Measurements from ENCODE around the gene ITGA11.
A peak's percentile ranks its signal among the peaks of the same experiment; 100 is the strongest.

The ITGA11 gene

DNA sequence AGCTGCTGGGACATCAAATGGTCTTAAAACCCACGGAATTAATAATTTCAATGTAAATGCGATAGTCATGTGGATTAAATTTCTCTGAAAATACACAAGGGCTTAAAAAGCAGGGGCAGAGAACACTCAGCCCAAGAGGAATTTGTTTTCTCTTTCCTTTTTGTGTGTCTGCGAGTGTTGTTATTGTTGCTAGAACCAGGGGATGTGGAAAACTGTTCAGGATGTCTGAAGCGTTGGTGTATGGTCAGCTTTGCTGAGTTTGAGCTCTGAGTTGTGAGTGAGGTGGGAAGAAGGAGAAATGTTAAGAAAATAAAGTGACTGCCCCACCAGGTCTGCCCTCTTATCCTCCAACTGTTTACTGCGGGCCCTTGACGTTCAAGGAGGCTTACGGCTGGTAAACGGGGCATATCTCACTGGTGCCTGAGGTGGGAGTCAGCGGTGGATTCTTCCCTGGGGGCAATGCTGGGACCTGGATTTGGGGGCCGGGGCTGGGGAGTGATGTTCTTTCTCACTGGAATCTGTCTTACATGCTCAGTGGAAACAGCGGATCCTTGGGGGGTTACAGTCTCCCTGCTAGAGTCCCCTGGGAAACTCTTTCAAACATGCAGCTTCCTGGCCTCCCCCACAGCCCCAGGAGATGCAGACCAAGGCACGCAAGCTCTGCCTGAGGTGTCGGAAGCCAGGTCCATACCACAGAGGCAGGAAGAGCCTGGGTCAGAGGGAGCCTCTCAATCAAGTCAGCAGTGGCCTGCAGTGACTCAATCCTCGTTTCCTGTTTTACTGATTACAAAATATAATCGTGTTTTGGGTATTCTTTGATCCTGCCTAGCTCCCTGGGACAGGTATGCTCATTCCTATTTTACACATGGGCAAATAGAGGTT, 41.8 kb downstream of the ITGA11 start:
- no peak for DNase-seq (ENCODE audit: low spot score)

DNA sequence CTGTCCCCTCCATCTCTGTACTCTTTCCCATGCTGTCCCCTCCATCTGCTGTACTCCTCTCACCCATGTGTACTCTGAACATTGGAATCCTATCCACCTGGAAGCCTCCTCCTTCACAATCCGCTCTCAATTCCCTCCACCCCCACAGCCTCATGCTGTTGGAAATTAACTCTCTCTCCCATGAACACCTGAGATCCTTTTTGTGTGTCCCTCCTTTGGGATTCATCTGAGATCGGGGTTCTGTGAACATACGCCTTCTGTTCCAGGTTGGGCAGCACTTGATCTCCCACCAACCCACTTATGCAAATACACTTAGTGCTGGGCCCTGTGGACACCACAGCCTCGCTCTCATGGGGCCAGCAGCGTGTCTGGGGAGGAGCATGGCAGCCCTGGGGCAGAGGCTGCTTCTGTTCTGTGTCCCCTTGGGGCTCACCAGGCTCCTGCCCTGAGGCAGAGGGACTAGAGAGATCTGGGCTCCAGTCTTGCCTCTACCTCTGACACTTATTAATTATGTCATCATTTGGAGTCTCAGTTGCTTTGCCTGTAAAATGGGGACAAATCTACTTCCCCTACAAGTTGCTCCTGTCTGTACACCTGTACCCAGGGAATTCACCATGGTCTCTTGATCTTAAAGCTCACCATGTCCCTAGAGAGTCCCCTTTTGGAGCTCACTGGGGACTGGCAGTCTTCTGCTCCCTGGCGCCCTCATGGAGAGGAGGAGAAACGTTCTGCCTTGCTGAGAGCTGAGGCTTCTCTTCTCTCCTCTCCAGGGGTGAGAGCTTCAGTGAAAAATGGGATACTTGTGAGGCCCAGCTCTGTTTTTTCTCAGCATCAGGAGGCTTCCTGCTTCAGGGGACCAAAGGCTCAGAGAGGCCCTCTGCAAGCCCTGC, 42.7 kb downstream of the ITGA11 start:
- DNase-seq (ENCODE audit: low spot score): no peak

DNA sequence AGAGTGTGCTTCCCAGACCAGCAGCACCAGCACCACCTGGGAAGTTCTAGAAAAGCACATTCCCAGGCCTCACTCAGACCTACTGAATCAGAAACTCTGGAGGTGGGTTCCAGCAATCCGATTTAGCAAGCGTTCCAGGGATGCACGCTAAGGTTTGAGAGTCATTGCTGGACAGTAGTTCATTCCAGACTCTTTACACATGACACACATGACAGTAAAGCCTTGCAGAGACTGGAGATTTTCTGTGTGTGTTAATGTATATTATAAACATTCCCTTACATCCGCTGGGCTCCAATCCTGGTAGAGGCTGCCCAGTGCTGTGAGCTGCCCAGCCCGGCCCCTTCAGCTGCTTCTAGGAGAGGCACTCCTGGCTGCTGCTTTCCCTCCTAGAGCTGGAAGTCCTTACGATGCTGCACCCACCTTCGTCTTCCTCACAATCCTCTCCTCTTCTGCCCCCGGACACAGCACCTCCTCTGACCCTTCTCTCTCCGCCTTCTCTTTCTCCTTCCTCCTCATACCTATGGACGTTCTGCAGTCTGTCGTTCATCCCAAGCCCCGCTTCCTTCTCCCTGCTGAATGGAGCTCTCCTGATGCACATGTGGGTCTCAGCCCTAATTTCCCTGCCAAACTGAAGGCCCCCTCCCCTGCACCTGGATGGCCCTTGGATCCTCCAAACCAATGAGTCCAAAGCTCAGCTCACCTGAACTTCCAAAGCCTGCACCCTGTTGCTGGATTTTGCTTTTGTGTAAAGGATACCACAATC, 44.4 kb downstream of the ITGA11 start:
- no peak for DNase-seq (ENCODE audit: low spot score)

DNA sequence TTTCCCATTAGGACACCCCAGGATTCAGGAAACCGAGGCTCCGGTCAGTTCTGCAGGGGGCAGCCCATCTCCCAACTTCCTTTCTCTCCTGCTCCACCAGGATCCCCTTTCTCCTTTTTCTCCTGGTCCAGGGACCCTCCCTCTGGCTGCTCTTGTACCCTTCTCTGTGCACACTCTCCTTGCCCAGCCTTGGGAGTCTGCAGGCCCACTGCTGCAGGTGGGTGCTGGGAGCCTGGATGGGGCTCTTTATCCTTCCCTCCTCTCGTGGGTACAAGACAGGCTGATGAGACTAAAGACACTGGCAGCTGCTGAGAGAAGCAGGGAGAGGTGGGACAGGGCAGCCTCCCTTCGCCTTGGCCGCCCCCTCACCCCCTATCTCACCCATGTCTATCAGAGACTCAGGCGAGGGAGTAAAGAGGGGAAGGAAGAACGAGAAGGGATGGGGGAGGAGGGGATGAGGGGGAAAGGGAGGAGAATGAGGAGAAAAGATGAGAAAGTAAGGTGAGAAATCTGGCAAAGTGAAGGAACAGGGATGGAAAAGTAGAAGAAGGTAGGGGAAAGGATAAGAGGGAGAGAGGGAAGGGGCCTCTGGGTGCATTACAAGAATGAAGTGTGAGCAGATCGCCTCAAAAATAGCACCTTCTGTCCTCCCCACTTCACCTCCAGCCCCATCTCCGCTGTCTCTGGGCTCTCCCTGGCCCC, 45.2 kb downstream of the ITGA11 start:
- no peak for DNase-seq (ENCODE audit: low spot score)

DNA sequence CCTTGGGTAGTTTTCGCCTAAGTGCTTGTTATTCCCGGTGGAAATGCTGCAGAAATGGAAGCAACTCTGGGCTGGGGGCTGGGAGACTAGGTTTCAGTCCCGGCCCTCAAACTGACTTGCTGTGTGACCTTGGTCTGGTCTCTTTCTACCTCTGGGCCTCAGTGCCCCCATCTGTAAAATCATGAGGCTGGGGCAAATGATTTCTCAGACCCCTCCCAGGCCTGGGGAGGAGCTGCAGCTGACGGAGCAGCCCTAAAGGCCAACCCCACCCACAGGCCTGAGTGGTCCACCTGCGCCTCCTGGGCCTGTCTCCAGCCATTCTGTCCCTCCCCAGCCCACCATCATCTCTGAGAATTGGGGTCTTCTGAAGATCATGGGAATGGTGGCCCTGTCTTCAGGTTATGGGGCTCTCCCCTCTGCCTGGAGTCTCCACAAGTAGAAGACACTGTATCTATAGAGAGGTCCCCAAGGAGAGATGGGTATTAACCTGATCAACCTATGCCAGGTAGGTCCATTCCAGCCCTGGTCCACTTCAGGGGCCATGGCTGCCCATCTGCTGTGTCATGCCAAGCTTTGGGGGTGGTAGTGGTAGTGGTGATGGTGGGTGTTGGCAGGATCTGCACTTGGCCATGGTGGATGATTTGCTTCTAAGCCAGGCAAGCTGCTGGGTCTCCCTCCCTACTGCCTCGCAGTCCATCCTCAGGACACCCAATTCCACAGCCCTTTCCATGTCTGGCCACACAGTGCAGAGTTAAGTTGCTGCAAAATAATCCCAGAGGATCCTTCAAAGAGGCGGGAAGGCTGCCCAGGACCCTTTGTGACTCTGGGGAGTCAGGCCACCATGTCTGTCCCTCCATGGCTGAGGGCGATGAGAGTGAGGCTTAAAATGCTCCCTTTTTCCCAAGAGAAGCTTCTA, 46.0 kb downstream of the ITGA11 start:
- no peak for DNase-seq (ENCODE audit: low spot score)

DNA sequence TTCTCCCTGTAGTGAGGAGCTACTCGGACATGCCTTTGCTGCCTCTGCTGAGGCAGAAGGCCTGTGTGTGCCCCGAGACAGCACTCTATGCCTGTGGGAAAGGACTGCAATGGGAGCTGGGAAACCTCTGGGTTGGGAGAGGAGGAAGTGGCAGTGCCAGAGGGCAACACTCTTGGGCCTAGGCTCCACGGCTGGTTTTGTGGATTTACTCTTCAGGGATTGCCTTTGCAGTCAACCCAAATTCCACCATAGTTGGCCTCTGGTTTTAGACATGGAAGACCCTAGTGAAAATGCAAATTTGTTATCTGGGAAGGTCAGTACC, 46.8 kb downstream of the ITGA11 start:
- DNase-seq (ENCODE audit: low spot score): no peak

DNA sequence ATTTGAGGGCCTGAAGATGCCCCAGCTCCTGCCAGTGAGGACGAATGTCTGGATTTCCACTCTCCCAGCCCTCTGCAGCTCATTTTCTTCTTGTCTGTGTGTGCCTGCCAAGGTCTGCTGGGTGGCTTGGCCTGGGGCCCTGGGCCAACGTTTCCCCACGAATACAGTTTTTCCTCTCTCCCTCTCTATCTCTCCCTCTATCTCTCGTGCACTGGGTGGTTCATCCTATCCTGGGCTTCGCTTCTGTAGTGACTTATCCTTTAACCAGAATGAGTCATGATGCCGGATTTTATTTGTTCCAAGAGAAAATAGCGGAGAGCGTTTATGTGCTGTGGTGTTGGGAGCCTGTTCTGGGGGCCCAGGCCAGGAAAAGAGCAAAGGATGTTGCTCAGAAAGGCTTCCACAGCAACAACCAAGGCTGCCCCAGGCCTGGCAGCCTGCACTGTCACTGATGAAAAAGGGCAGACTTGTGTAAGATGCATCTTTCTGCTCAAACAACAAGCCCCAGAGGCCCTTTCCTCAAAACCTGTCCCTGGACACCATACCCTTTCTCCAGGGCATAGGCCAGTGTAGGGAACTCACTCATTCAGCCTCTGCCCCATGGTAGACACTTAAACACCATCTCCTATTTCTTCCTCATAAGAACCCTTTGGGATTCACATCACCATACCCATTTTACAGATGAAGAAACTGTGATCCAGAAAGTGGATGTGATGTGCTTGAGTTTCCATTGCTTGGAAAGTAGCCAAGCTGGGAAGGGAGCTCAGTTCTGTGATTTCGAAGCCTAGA, 47.3 kb downstream of the ITGA11 start:
- peak; percentile 94 for DNase-seq (ENCODE audit: low spot score)

DNA sequence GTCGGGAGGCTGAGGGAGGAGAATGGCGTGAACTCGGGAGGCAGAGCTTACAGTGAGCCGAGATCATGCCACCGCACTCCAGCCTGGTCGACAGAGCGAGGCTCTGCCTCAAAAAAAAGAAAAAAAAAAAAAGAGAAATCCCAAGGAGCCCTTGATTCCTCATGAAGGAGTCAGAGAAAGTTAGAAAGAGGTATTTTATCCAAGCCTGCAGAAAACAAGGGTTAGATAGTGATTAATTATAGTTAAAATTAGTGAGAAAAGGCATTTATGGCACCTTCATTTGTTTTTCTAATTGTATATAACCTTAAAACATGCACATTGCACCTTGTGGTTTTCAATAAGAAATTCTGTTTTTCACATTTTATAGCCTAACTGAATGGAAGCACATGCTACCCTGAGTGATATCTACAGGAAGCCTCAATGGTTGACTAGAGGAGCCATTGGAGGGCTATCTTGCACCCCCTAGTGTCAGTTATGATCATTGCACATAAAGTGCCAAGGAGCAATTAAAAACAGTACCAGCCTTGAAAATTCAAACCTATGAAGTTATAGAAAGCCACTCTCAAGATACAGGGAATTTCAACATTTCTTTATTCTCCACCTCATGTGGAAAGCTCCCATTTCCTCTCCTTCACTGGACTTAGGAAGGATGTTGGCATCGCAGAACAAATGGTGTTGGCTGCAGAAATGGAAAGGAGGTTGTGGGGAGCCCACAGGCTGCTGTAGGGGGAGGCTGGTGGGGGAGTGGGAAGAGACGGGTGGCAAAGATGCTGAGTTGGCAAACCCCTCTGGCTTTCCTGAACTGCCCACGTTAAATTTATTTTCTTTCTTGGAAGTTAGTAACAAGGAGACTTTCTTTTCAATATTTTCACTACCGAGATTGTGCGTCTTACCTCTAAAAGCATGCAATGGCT, 48.5 kb downstream of the ITGA11 start:
- peak; percentile 51 for DNase-seq (ENCODE audit: low spot score)

DNA sequence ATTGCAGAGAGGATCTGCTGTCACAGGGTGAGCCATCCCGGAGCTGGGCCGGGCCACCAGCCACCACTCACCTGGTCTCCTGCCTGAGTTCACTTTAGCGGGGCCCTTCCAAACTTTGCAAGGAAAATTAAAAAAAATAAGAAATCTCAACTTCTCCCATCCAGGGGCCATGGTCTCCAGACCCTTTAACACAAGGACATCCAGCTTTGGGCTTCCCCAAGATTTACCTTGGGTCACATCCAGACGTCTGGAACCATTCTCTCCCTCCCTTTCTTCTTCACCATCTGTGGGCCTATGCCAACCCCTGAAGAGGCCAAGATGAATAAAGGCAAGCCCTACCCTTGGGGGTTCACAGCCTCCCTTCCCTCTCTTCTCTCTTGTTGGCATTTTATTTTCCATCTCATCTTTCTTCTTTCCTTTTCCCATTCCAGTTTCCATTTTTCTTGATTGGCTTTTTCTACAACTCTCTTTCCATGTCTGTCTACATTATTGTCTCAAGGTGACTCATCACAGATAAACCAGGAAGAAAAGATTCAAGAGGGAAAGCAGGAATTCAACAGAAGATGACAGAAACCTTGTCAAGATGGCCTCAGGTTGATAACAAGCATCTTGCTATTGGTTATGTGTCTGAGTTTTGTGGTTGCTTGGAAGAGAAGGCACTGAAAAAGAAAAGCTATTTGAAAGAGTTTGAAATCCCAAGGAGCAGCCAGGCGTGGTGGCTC, 49.5 kb downstream of the ITGA11 start:
- DNase-seq (ENCODE audit: low spot score): no peak

DNA sequence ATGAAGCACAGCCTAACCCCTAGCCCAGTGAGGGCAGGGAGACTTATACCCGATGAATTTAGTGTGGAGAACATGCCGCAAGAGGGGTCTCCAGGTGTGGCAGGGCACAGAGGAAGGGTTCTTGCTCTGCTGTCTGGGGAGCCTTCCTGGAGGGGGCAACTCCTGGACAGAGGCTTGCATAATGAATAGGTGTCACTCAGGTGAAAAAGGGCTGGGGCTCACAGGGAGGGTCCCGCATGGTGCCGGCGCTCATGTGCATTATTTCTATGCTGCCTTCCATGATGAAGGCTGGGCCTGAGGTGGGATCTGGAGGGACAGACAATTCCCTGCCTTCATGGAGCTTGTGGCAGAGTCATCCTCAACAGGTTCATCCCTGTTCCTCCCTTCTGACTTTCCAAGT, 51.5 kb downstream of the ITGA11 start:
- DNase-seq (ENCODE audit: low spot score): no peak

DNA sequence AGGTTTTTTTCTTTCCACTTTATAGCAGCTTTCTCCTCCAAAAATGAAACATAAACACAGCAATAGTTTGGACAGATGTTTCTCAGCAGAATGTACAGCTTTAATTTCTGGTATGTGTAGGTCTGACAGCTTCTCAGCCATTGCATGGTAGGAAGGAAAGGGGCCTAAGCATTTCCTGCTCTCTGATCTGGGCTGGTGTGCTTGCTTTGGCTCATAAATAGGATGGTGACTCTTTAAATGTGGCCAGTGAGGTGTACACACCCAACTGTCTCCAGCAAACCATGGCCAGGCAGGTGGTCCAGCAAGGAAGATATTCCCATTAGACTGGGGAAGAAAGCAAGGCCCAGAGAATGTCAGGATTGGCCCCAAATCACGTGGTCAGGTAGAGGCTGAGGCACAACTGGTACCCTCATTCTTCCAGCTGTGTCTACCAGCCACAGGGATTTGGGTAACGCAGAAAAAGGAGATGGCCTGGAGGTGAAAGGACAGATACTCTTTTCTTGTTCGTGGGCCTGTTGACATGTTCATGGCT, 52.1 kb downstream of the ITGA11 start:
- DNase-seq (ENCODE audit: low spot score): no peak

DNA sequence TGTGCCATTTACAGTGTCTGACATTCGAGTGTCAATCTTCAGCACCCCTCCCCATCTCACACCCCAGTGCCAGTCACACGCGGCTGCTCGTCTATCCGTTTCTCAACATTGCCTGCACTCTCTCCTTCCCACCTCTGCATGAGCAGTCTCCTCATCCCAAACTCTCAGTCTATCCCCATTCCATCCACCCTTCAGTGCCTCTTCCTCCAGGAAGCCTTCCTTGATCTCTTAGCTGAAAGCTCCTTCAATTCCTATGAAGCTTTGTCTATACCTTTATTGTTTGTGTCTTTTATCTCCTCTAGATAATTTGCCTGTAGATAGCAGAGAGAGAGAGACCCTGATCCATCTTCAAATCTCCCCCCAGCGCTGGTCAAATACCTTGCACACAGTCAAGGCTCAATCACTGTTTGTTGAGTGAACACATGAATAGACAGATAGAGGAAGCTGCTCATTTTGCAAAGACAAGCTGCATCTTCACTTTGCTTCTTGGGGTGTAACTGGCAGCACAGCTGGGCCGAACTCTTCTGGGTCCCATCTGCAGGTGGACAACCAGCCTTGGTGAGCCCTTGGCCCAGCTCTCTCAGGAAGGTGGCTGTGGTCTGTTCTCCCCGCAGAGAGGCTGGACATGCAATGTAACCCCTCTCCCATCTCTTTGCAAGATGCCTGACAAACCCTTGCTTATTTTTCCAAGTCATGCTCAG, 52.8 kb downstream of the ITGA11 start:
- DNase-seq (ENCODE audit: low spot score): no peak

DNA sequence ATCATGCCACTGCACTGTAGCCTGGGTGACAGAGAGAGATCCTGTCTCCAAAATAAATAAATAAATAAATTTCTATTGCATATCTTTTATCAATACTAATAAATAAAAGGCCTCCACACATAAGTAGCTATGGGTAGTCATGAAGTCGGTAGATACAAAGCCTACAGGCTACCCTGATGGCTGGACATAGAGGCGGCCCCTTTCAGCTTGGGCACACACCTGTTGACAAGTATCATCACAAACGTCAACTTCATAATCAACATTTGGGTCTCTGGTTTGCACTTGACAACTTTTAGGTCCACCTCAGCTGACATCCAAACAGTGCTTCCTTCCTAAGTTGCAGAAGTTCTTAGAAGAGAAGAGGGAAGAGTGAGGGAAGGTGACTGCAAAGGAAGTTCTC, 53.4 kb downstream of the ITGA11 start:
- DNase-seq (ENCODE audit: low spot score): no peak

DNA sequence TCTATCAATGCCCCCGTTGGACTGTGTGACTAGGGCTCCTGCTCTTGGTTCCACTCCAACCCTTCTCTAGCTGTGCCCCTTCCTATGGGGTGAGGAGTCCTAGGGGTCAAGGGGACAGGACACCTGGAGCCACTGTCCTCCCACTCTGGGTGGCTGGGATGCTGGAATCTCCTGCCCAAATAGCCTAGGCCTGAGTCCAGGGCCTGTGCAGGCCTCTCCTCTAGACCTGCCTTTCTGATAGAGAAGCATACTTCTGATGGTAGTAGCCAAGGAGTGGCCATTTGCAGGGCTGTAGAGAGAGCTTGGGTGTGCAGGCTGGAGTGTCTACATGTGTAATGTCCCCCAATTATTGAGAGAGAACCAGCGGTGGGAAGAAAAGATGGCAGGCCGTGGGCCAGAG, 54.2 kb downstream of the ITGA11 start:
- no peak for DNase-seq (ENCODE audit: low spot score)

DNA sequence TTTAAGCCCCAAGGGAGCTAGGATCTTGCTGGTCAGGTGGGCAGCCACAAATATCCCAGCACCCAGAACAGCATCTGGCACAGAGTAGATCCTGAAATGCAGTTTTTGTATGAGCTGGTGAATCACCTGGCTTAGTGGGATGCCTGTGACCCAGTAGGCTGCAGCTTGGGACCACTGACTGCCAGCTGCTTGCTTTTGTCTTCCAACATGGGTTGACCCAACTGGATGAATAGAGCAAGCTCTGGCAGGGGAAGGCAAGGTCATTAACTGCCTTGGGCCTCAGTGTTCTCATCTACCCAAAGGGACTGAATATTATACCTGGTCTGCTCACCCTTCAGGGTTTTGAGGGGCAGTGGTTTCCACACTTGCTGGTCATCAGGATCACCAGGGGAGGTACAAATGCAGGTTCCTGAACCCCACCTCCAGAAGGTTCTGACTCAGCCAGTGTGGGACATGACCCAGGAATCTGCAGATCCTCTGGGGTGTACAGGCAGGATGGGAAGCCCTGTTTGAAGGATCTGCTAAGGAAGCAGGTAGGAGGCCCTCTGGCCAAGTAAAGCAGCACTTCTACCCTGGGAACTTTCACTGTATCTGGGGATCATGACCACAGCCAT, 55.4 kb downstream of the ITGA11 start:
- DNase-seq (ENCODE audit: low spot score): no peak

DNA sequence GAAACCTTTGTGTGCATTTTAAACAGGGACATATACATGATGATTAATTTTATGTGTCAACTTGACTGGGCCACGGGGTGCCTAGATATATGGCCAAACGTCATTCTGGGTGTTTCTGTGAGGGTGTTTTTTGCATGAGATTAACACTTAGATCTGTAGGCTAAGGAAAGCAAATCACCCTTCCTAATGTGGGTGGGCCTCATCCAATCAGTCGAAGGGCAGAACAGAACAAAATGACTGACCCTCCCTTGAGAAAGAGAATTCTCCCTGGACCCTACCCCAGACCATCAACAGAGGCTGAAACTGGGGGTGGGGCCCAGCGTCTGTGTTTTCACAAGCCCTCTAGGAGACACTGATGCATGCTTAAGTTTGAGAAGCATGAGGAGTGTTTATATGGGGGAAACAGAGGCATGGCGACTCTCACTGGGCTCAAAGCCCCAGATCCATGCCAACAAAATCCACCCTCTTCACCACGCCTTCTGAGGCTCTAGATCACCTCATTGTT, 56.2 kb downstream of the ITGA11 start:
- no peak for DNase-seq (ENCODE audit: low spot score)

DNA sequence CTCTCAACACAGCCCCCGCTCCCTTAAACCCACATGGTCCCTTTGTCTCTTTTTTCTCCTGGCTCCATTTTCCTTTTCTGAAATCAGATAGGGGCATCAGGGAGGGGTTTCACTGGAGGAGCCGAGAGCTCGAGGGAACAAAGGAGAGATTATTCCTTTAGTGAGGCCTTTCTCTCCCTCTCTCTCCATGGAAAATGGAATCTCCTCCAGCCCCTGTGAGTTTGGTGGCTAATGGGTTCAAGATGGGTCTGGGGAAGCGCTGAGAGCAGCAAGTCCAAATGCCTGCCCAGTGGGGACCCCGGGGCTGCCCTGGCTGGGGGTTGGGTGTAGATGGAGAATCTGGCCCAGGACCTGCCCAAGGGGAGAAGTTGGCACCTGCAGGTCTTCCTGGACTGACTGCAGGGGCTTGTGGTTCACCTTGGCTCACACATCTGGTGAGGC, 56.8 kb downstream of the ITGA11 start:
- DNase-seq (ENCODE audit: low spot score): no peak
